AG09309 (cell line): ENCODE data around the gene VILL.

Source experiments
- DNase-seq: peaks from one replicate; pipeline ENCODE4 v3.0.0-alpha.2; 2010; ENCODE audit warnings: low read depth
- H3K4me3 ChIP-seq: 2 replicates; pipeline ENCODE4 v1.5.1; 2011; ENCODE audit warnings: mild to moderate bottlenecking, low read depth, low read length, moderate library complexity; ENCODE audit not compliant: control insufficient read depth
- TF ChIP-seq, protein P1 (sequence below): IDR thresholded peaks from 2 replicates; pipeline ENCODE4 v1.5.1; 2011; ENCODE audit warnings: mild to moderate bottlenecking, low read depth, low read length, inconsistent platforms; ENCODE audit not compliant: insufficient read depth, control insufficient read depth; ENCODE audit errors: missing control alignments

VILL gene

DNA sequence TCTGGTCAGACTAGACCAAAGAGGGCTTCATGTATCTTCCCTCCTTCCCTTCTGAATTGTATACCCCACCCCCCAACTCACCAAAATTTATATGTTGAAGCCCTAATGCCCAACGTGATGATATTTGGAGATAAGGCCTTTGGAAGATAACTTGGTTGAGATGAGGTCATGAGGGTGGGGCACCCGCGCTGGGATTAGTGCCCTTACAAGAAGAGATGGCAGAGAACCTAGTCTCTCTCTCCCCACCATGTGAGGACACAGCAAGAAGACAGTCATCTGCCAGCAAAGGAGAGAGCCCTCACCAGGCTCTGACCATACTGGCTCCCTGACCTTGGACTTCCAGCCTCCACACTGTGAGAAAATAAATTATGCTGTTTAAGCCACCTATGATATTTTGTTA is 25.4 kb downstream of the VILL start:
- TF ChIP-seq, protein P1, sequence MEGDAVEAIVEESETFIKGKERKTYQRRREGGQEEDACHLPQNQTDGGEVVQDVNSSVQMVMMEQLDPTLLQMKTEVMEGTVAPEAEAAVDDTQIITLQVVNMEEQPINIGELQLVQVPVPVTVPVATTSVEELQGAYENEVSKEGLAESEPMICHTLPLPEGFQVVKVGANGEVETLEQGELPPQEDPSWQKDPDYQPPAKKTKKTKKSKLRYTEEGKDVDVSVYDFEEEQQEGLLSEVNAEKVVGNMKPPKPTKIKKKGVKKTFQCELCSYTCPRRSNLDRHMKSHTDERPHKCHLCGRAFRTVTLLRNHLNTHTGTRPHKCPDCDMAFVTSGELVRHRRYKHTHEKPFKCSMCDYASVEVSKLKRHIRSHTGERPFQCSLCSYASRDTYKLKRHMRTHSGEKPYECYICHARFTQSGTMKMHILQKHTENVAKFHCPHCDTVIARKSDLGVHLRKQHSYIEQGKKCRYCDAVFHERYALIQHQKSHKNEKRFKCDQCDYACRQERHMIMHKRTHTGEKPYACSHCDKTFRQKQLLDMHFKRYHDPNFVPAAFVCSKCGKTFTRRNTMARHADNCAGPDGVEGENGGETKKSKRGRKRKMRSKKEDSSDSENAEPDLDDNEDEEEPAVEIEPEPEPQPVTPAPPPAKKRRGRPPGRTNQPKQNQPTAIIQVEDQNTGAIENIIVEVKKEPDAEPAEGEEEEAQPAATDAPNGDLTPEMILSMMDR = no peak
- DNase-seq = no peak
- H3K4me3 ChIP-seq = no peak overlapping the region

DNA sequence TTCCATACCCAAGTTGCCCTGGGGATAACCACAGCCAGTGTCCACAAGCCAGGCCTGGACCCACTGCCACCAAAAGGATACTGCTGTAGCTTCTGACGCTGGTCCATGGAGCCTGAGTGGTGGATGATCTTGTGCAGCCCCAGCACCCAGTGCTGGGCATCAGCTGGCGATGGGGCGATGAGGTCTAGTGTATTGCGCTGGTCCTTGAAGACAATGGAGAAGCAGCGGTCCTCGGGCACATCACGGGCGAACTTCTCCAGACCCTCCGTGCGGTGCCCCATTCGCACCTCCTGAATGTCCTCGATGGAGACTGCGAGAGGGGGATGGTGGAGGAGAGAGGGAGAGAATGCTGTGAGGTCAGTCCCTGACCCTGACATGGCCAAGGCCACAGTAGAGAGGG is 25.8 kb downstream of the VILL start:
- no peak overlapping the region for H3K4me3 ChIP-seq
- TF ChIP-seq, protein P1 = no peak
- no peak for DNase-seq

DNA sequence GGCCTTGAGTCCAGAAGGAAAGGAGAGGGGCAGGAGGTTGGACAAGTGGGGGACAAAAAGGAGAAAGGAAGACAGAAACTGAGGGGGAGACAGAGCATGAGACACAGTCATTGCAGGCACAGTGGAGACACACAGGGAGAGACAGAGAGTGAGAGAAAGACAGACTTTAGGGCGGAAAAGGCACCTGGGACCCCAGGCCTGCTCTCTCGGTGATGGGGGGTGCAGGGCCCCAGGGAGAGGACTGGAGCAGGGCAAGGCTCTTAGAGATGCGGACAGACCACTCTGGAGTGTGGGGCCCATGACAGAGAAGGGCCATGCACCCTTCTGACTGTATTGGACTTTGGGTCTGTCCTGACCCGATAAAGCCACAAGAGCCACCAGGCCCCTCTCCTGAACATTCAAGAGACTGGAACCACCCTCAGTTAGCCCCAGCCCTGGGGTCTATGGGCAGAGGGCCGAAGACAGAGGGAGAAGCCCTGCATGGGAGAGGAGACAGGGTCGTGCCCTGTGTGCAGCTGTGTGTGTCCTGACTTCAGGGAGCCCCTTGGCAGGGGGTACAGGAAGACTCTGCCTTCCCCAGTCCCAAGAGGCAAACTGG is 26.4 kb downstream of the VILL start:
- no peak for DNase-seq
- TF ChIP-seq, protein P1 = no peak
- H3K4me3 ChIP-seq = no peak overlapping the region

DNA sequence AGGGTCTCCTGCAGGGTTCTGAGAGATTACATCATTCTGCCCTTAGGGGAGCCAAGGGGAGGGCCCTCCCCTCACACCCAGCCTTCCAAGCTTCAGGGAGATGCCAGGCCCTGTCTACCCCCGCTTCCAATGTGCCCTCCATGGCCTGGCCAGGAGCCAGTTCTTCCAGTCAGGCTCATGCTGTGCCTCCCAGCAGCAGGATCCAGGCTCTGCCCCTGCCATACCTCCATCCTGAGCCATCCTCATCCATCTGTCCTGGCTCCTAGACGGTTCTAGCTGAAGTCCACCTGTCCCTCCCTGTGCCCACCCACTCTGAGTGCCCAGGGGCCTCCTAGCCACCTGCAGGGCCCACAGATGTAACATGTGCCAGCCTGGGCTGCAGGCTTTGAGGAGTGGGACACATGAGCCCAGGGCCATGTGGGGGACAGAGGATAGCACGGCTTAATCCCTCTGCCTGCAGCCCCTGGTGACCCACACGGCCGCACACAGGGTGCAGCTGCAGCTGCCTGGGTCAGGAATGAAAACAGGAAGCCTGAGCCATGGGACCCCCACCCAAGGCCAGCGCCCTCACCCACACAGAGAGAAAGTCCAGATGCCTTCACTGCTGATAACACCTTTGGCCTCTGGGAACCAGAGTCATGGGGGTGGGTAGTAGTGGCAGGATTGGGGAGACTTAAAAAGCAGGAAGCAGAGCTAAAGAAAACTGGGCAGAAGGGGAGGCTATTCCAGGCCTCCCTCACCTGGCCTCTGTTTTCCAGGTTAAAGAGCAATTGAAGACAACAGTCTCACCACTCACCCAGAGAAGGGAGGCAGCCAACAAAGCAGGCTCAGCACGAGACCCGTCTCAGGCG is 27.1 kb downstream of the VILL start:
- DNase-seq = no peak
- no peak overlapping the region for H3K4me3 ChIP-seq
- TF ChIP-seq, protein P1 = no peak

- no peak overlapping the region for H3K4me3 ChIP-seq
- no peak for DNase-seq
- TF ChIP-seq, protein P1 = no peak
Observed at GRCh38 chr3:38018296-38019266, 28.0 kb downstream of the VILL start.

DNA sequence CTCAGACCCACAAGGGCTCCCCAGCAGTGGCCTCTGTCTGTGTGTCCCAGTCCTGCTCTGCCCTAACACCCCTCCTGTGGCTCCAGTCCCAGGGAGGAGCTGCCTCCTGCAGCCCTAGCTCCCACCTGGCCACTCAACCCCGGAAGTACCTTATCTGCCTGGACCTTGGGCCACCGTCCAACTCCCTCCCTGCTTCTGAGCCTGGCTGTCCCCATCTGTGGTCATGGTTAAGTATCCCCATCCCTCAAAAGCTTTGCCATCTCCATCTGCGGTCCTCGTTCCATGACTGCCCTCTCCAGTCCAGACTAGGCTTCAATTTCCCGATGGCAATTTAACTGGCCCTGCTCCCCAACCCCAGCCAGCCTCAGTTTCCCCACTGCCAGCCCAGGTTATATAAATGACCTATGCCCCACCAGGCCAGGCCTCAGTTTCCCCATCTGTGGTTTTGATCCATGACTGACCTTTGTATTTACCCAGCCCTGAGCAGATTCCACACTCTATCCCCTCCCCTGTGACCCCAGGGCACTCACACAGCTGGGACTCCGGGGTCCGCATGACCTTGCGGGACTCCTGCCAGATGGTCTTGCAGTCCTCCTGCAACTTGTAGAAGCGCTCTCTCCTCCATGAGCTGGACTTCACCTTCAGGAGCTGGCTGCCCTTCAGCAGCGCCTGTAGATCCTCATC is 29.2 kb downstream of the VILL start:
- TF ChIP-seq, protein P1 = no peak
- no peak overlapping the region for H3K4me3 ChIP-seq
- DNase-seq = no peak
